SK-N-SH (cell line): ENCODE data around the gene LRSAM1. TPM values are rescaled to one million over a fixed set of nuclear protein-coding genes. Genes with fewer than 3 reads are reported as not detected.

Source experiments
- CTCF ChIA-PET: fragments of 300-600, 350-600 bp; formaldehyde crosslinking; extraction: SDS; loops from one replicate; lab custom pipeline; 2021; lab: Yijun Ruan, JAX
- POLR2A ChIA-PET: fragments of 350-600 bp; sonication (Branson Sonifier 250); formaldehyde crosslinking; extraction: SDS; loops from one replicate; lab custom pipeline; 2020; ENCODE audit warnings: antibody characterized with exemption, inconsistent platforms; lab: Yijun Ruan, JAX
- DNase-seq: peaks from one replicate; pipeline ENCODE4 v3.0.0; 2012
- H2AFZ ChIP-seq: fragments of 200-600 bp; sonication (generic); 2 replicates; pipeline ENCODE4 v1.8.1; 2016; ENCODE audit warnings: antibody characterized with exemption, mild to moderate bottlenecking, low read depth
- H3F3A ChIP-seq: fragments of 200-600 bp; sonication (generic); replicated peaks from 2 replicates; pipeline ENCODE3; 2016; ENCODE audit warnings: antibody characterized with exemption, mild to moderate bottlenecking; ENCODE audit not compliant: insufficient read depth
- H3K27ac ChIP-seq, 2 experiments: fragments of 200-500 bp in 1 of 2; fragments of 200-600 bp in 1 of 2; sonication (Bioruptor generic) in 1 of 2; sonication (generic), shearing (Covaris generic) in 1 of 2; 2 replicates each; pipeline versions ENCODE4 v1.5.1 to v1.6.1; 2014 to 2016; ENCODE audit warnings: low read depth in 2 of 2, inconsistent platforms in 1 of 2, low read length in 1 of 2, mild to moderate bottlenecking in 1 of 2, mixed read lengths in 1 of 2
- H3K27me3 ChIP-seq: fragments of 200-600 bp; sonication (generic), shearing (Covaris generic); 2 replicates; pipeline ENCODE4 v1.6.1; 2016; ENCODE audit warnings: mixed run types; ENCODE audit not compliant: insufficient read depth
- H3K36me3 ChIP-seq, 2 experiments: fragments of 200-500 bp in 1 of 2; fragments of 200-600 bp in 1 of 2; sonication (Bioruptor generic) in 1 of 2; sonication (generic) in 1 of 2; replicated peaks in 1 of 2; 2 replicates each; pipeline versions ENCODE3 to v1.5.1; 2014 to 2016; ENCODE audit warnings: low read length in 1 of 2, mild to moderate bottlenecking in 1 of 2; ENCODE audit not compliant: insufficient read depth in 2 of 2, control insufficient read depth in 1 of 2
- H3K4me1 ChIP-seq, 2 experiments: fragments of 200-500 bp in 1 of 2; fragments of 200-600 bp in 1 of 2; sonication (Bioruptor generic) in 1 of 2; sonication (generic), shearing (Covaris generic) in 1 of 2; 2 replicates each; pipeline versions ENCODE4 v1.5.1 to v1.6.1; 2014 to 2016; ENCODE audit warnings: low read depth in 1 of 2, low read length in 1 of 2, mixed run types in 1 of 2; ENCODE audit not compliant: insufficient read depth in 2 of 2, control insufficient read depth in 1 of 2
- H3K4me2 ChIP-seq: fragments of 200-600 bp; sonication (generic), shearing (Covaris generic); 2 replicates; pipeline ENCODE4 v1.6.1; 2017; ENCODE audit warnings: mixed run types
- H3K4me3 ChIP-seq, 2 experiments: fragments of 200-500 bp in 1 of 2; fragments of 200-600 bp in 1 of 2; sonication (Bioruptor generic) in 1 of 2; sonication (generic), shearing (Covaris generic) in 1 of 2; 2 replicates each; pipeline versions ENCODE4 v1.5.1 to v1.8.1; 2014 to 2016; ENCODE audit warnings: low read depth in 2 of 2, inconsistent platforms in 1 of 2, low read length in 1 of 2, mild to moderate bottlenecking in 1 of 2, mixed read lengths in 1 of 2, moderate library complexity in 1 of 2
- H3K79me2 ChIP-seq: fragments of 200-600 bp; sonication (generic); 2 replicates; pipeline ENCODE4 v1.8.1; 2017; ENCODE audit warnings: mild to moderate bottlenecking; ENCODE audit not compliant: insufficient read depth
- H3K9ac ChIP-seq: fragments of 200-600 bp; sonication (generic); 2 replicates; pipeline ENCODE4 v1.6.1; 2017; ENCODE audit warnings: mixed run types
- H3K9me2 ChIP-seq: fragments of 200-600 bp; sonication (generic); 2 replicates; pipeline ENCODE4 v1.6.1; 2017; ENCODE audit warnings: mixed run types
- H3K9me3 ChIP-seq: fragments of 200-600 bp; sonication (generic); 2 replicates; pipeline ENCODE4 v1.6.1; 2017; ENCODE audit warnings: mixed run types, mild to moderate bottlenecking, moderate library complexity
- H4K20me1 ChIP-seq: fragments of 200-600 bp; sonication (generic); 2 replicates; pipeline ENCODE4 v1.6.1; 2017; ENCODE audit warnings: mild to moderate bottlenecking, mixed run types; ENCODE audit not compliant: insufficient read depth
- CHD2 ChIP-seq: fragments of 150-350 bp; IDR thresholded peaks from 2 replicates; pipeline ENCODE4 v1.6.1; 2018; ENCODE audit warnings: low read length; ENCODE audit not compliant: partially characterized antibody
- ELF1 ChIP-seq: IDR thresholded peaks from 2 replicates; pipeline ENCODE4 v1.4.0; 2012
- EZH2phosphoT487 ChIP-seq: fragments of 200-600 bp; sonication (generic); IDR thresholded peaks from 2 replicates; pipeline ENCODE4 v1.6.1; 2017; ENCODE audit warnings: low read depth, mixed run types, mild to moderate bottlenecking, antibody characterized with exemption, moderate library complexity, borderline replicate concordance
- FOSL2 ChIP-seq: IDR thresholded peaks from 2 replicates; pipeline ENCODE4 v1.4.0; 2012; ENCODE audit warnings: low read depth, mild to moderate bottlenecking, moderate library complexity, borderline replicate concordance
- GATA2 ChIP-seq: sonication (generic); formaldehyde crosslinking; IDR thresholded peaks from 2 replicates; pipeline ENCODE4 v1.5.0; 2020; ENCODE audit warnings: mild to moderate bottlenecking, missing genetic modification reagents
- JUND ChIP-seq: IDR thresholded peaks from 2 replicates; pipeline ENCODE4 v1.4.0; 2012
- MEF2A ChIP-seq: IDR thresholded peaks from 2 replicates; pipeline ENCODE4 v1.4.0; 2012; ENCODE audit warnings: low read depth, borderline replicate concordance
- NRF1 ChIP-seq: IDR thresholded peaks from 2 replicates; pipeline ENCODE4 v1.6.1; 2012; ENCODE audit warnings: low read depth, mild to moderate bottlenecking, low read length
- POLR2AphosphoS5 ChIP-seq: IDR thresholded peaks from 2 replicates; pipeline ENCODE4 v1.6.1; 2012; ENCODE audit warnings: low read depth, low read length
- RAD21 ChIP-seq: IDR thresholded peaks from 2 replicates; pipeline ENCODE4 v1.6.1; 2012; ENCODE audit warnings: mild to moderate bottlenecking, low read length
- RFX5 ChIP-seq: IDR thresholded peaks from 2 replicates; pipeline ENCODE4 v1.6.1; 2012; ENCODE audit warnings: mild to moderate bottlenecking, improper control_type of control experiment, low read length
- TCF12 ChIP-seq: IDR thresholded peaks from 2 replicates; pipeline ENCODE4 v1.4.0; 2012
- TEAD4 ChIP-seq: IDR thresholded peaks from 2 replicates; pipeline ENCODE4 v1.4.0; 2012; ENCODE audit warnings: mild to moderate bottlenecking, borderline replicate concordance; ENCODE audit not compliant: insufficient read depth
- YY1 ChIP-seq: IDR thresholded peaks from 2 replicates; pipeline ENCODE4 v1.4.0; 2012; ENCODE audit warnings: low read depth, mild to moderate bottlenecking
- ZBTB33 ChIP-seq: IDR thresholded peaks from 2 replicates; pipeline ENCODE4 v1.4.0; 2012; ENCODE audit warnings: low read depth, borderline replicate concordance
- WGBS: methylation state at CpG from one replicate; pipeline ENCODE4 v1.1.6; 2017; ENCODE audit warnings: low lambda C conversion rate; 5-methylcytosine and 5-hydroxymethylcytosine counted together
- polyA plus RNA-seq, 3 experiments: library from polyadenylated mRNA; depleted of rRNA; stranded (reverse); fragments of >200 nt; gene quantifications; 2 replicates each; pipeline ENCODE4 v1.2.3, GENCODE V29; 2012
- TF ChIP-seq, protein P1 (sequence below): fragments of 200-600 bp; sonication (generic); IDR thresholded peaks from 2 replicates; pipeline ENCODE4 v1.6.1; 2017; ENCODE audit warnings: antibody characterized with exemption, mild to moderate bottlenecking, moderate library complexity
- TF ChIP-seq, protein P2 (sequence below): IDR thresholded peaks from 2 replicates; pipeline ENCODE4; 2012
- TF ChIP-seq, protein P3 (sequence below): fragments of 150-350 bp; IDR thresholded peaks from 2 replicates; pipeline ENCODE4 v1.6.1; 2016; ENCODE audit warnings: mild to moderate bottlenecking, low read depth, low read length
- TF ChIP-seq, protein P4 (sequence below): fragments of 150-350 bp; IDR thresholded peaks from 2 replicates; pipeline ENCODE4 v1.6.1; 2017; ENCODE audit warnings: antibody characterized with exemption, low read length, low read depth, borderline replicate concordance

LRSAM1 gene
- polyA plus RNA-seq, 1 of the 3 experiments (the other 2 are of a cell fraction): 8.0 TPM

DNA sequence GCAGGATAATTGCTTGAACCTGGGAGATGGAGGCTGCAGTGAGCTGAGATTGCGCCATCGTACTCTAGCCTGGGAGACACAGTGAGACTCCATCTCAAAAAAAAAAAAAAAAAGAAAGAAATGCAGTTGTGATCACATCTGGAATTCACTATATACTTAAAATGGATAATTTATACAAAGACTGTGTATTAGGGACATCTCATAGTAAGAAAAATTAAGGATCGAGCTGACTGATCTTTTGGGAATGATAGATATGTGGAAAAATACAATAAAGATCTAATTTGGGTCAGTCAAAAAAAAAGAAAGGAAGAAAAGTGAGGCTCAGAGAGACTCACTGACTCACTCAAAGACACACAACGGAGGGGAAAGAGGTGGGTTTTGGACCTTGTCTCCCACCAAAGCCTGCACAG is 87.5 kb downstream of the LRSAM1 start:
- H3K9me3 ChIP-seq: no peaks in the 10 kb centered on the region
- H4K20me1 ChIP-seq: peaks cover 98% of the 10 kb centered on the region
- peaks cover 3 to 8% of the 10 kb centered on the region in 2 experiments for H3K36me3 ChIP-seq
- peak overlapping the region; percentile 65 for H3K4me2 ChIP-seq
- TF ChIP-seq EZH2phosphoT487: no peak
- TF ChIP-seq NRF1: no peak
- TF ChIP-seq JUND: peak; percentile 21; the same call in 1 of the 2 replicates
- peak; percentile 19 for TF ChIP-seq TCF12
- TF ChIP-seq ELF1: no peak
- ChIA-PET CTCF (interaction anchor here (1.5 kb wide), 1 partner anchor 16 kb away, joined by 4 read pairs; no protein-coding TSS in a partner anchor), POLR2A (interaction anchor here (0.8 kb wide), 1 partner anchor 29 kb away, joined by 3 read pairs; no protein-coding TSS in a partner anchor)
- no peaks in the 10 kb centered on the region for H3K9me2 ChIP-seq
- peak overlapping the region; percentile 38; the same call in 1 of the 2 replicates for H3K9ac ChIP-seq
- peak overlapping the region; percentile 17 to 91; a peak in 2 of 4 replicates for H3K27ac ChIP-seq
- no peaks in the 10 kb centered on the region for H3K27me3 ChIP-seq
- no peak overlapping the region for H2AFZ ChIP-seq
- peaks cover 28% of the 10 kb centered on the region for H3F3A ChIP-seq
- H3K79me2 ChIP-seq: peaks cover 100% of the 10 kb centered on the region
- no peak overlapping the region for H3K4me3 ChIP-seq
- peaks cover 13 to 29% of the 10 kb centered on the region in 2 experiments; a peak in 3 of 4 replicates for H3K4me1 ChIP-seq
- DNase-seq: no peak
- WGBS: 50% methylated on average over 4 of the region's 4 CpGs

GRCh38 chr9:127539259-127539981 is 88.1 kb downstream of the LRSAM1 start:
- H3K9me2 ChIP-seq: no peaks in the 10 kb centered on the region
- H3K9me3 ChIP-seq: no peaks in the 10 kb centered on the region
- H3K4me3 ChIP-seq: no peak overlapping the region
- peaks cover 3 to 7% of the 10 kb centered on the region in 2 experiments for H3K36me3 ChIP-seq
- H3K9ac ChIP-seq: peak overlapping the region; percentile 38; the same call in 1 of the 2 replicates
- H3K4me1 ChIP-seq: peaks cover 13 to 29% of the 10 kb centered on the region in 2 experiments; a peak in 3 of 4 replicates
- peaks cover 31% of the 10 kb centered on the region for H3F3A ChIP-seq
- H4K20me1 ChIP-seq: peaks cover 96% of the 10 kb centered on the region
- no peaks in the 10 kb centered on the region for H3K27me3 ChIP-seq
- DNase-seq: no peak
- no peak overlapping the region for H2AFZ ChIP-seq
- H3K79me2 ChIP-seq: peaks cover 100% of the 10 kb centered on the region
- peak overlapping the region; percentile 17 to 91; a peak in 2 of 4 replicates for H3K27ac ChIP-seq
- CTCF ChIA-PET: interaction anchor here (1.1 to 2.0 kb wide), 5 partner anchors 11 to 190 kb away, joined by 3 to 7 read pairs (median 4); no protein-coding TSS in a partner anchor
- H3K4me2 ChIP-seq: peak overlapping the region; percentile 65
- WGBS: 73% methylated on average over 11 of the region's 17 CpGs
- POLR2A ChIA-PET: no interaction called here
- TF ChIP-seq, protein P1, sequence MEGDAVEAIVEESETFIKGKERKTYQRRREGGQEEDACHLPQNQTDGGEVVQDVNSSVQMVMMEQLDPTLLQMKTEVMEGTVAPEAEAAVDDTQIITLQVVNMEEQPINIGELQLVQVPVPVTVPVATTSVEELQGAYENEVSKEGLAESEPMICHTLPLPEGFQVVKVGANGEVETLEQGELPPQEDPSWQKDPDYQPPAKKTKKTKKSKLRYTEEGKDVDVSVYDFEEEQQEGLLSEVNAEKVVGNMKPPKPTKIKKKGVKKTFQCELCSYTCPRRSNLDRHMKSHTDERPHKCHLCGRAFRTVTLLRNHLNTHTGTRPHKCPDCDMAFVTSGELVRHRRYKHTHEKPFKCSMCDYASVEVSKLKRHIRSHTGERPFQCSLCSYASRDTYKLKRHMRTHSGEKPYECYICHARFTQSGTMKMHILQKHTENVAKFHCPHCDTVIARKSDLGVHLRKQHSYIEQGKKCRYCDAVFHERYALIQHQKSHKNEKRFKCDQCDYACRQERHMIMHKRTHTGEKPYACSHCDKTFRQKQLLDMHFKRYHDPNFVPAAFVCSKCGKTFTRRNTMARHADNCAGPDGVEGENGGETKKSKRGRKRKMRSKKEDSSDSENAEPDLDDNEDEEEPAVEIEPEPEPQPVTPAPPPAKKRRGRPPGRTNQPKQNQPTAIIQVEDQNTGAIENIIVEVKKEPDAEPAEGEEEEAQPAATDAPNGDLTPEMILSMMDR: no peak
- TF ChIP-seq ZBTB33 (no peak), CHD2 (no peak), RAD21 (no peak), YY1 (no peak), ELF1 (no peak), TEAD4 (no peak), GATA2 (CRISPR knock-in tag) (no peak), POLR2AphosphoS5 (no peak), RFX5 (no peak), FOSL2 (peak; percentile 73; the same call in 1 of the 2 replicates), MEF2A (no peak), EZH2phosphoT487 (no peak), NRF1 (no peak)
- TF ChIP-seq, protein P2, sequence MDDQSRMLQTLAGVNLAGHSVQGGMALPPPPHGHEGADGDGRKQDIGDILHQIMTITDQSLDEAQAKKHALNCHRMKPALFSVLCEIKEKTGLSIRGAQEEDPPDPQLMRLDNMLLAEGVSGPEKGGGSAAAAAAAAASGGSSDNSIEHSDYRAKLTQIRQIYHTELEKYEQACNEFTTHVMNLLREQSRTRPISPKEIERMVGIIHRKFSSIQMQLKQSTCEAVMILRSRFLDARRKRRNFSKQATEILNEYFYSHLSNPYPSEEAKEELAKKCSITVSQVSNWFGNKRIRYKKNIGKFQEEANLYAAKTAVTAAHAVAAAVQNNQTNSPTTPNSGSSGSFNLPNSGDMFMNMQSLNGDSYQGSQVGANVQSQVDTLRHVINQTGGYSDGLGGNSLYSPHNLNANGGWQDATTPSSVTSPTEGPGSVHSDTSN: peak; percentile 16; the same call in 1 of the 2 replicates
- TF ChIP-seq, protein P3, sequence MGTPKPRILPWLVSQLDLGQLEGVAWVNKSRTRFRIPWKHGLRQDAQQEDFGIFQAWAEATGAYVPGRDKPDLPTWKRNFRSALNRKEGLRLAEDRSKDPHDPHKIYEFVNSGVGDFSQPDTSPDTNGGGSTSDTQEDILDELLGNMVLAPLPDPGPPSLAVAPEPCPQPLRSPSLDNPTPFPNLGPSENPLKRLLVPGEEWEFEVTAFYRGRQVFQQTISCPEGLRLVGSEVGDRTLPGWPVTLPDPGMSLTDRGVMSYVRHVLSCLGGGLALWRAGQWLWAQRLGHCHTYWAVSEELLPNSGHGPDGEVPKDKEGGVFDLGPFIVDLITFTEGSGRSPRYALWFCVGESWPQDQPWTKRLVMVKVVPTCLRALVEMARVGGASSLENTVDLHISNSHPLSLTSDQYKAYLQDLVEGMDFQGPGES: no peak
- TF ChIP-seq, protein P4, sequence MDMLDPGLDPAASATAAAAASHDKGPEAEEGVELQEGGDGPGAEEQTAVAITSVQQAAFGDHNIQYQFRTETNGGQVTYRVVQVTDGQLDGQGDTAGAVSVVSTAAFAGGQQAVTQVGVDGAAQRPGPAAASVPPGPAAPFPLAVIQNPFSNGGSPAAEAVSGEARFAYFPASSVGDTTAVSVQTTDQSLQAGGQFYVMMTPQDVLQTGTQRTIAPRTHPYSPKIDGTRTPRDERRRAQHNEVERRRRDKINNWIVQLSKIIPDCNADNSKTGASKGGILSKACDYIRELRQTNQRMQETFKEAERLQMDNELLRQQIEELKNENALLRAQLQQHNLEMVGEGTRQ: no peak
